D721Med (cell line): ENCODE data around the gene GDPD2.

Experiments used
- DNase-seq: peaks from one replicate; pipeline ENCODE4 v3.0.0; 2011; ENCODE audit warnings: low spot score; ENCODE audit not compliant: insufficient read length
- FAIRE-seq: peaks from 2 replicates; lab custom pipeline; 2011; peaks lifted over from hg19 to GRCh38; lab: Jason Lieb, UNC
- CTCF ChIP-seq: IDR thresholded peaks from 2 replicates; pipeline ENCODE4 v1.5.1; 2012; ENCODE audit warnings: mild to moderate bottlenecking, control low read depth; ENCODE audit not compliant: insufficient read depth; ENCODE audit errors: missing control alignments

The GDPD2 gene

DNA sequence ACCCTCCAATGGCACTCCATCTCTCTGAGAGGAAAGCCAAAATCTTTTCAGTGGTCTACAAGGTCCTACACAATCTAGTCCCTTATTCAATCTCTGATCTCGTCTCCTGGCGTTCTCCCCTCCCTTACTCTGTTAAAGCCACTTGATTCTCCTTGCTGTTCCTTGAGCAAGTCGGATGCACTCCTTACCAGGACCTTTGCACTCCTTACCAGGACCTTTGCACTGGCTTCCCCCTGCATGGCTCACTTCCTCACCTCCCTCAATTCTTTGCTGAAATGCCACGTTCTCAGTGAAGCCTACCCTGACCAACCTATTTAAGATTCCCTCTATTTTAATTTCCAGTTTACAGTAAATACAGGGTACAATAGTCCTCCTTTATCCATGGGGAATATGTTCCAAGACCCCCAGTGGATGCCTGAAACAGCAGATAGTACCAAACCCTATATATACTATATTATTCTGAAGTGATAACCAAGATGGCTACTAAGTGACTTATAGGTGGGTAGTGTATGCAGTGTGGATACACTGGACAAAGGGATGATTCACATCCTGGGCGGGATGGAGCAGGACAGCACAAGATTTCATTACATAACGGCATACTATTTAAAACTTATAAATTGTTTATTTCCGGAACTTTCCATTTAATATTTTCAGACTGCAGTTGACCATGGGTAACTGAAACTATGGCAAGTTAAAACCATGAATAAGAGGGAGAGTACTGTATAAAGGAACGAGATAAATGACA, 15.0 kb downstream of the GDPD2 start:
- FAIRE-seq = no peak
- no peak for DNase-seq
- TF ChIP-seq CTCF = no peak

DNA sequence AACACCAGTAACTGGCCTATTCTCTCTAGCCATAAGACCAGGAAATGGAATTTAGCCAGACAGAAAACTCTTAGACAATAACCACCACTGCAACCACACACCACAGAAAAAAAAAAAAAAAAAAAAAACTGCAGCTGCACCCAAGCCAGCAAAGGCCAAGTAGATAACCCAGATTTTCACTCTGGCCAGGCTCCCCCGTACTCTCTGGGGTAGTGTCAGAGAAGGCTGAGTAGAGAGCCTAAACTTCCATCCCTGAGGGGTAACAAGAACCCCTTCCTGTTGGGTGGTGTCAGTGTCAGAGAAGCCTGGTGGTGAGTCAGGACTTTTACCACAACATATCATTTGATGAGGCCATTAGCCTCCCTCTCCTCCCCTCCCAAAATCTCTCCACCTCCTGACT, 15.9 kb downstream of the GDPD2 start:
- FAIRE-seq (no peak), DNase-seq (no peak)
- no peak for TF ChIP-seq CTCF

DNA sequence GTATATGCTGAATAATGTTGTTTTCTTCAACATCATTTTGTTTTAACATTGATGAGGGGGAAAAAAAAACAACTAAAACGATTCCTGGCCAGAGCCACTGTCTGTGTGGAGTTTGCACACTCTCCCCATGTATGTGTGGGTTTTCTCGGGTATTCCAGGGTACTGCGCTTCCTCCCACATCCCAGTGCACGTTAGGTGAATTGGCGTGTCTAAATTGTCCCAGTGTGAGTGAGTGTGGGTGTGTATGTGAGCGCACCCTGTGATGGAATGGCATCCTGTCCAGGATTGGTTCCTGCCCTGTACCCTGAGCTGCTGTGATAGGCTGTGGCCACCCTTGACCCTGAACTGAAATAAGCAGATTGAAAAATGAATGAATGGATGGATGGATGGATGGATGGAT, 19.1 kb downstream of the GDPD2 start:
- FAIRE-seq = no peak
- no peak for DNase-seq
- no peak for TF ChIP-seq CTCF

GRCh38 chrX:70444326-70444945, 21.3 kb downstream of the GDPD2 start, which contains the start of gene DLG3:
TSS of gene DLG3 (plus strand) at chrX:70444835. CDS start at chrX:70445202, 367 bp downstream.
- TF ChIP-seq CTCF = no peak
- DNase-seq = peak; percentile 68

DNA sequence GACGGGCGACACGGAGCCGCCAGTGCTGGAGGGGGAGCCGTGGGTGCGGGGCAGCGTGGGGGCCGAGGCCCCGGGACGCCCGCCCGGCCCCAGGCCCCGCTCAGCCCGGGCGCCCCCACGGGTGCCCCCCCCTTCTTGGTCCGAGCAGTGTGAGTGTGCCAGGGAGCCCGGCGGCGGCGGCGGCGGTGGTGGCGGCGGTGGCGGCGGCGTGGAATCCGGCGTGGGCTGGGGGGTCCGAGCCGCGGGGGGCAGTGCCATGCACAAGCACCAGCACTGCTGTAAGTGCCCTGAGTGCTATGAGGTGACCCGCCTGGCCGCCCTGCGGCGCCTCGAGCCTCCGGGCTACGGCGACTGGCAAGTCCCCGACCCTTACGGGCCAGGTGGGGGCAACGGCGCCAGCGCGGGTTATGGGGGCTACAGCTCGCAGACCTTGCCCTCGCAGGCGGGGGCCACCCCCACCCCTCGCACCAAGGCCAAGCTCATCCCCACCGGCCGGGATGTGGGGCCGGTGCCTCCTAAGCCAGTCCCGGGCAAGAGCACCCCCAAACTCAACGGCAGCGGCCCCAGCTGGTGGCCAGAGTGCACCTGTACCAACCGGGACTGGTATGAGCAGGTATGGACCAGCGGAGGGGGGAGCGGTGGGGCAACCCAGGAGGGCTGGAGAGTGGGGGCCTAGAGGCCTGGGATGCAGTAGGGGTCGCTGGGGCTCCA, 22.0 kb downstream of the GDPD2 start:
- no peak for FAIRE-seq
- no peak for TF ChIP-seq CTCF
- no peak for DNase-seq

More at GRCh38 chrX:70444326-70444945, 21.3 kb downstream of the GDPD2 start, which contains the start of gene DLG3:
- FAIRE-seq = no peak

DNA sequence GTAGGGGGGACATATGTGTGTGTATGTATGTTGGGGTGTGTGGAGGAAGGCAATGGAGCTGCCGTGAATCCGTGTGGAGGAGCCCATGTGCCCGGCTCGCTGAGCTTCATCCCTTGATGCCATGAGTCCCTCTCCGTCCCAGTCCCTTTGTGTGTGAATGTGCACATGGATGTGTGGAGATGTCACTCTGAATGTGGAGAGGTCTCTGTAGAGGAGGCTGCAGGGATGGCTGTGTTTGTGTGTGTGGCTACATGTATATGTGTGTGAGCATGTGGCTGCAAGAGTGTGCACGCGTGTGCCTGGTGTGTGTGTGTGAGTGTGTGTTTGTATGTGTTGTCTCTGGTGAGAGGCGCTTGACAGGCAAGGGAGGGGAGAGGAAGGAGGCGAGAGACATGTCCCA, 22.8 kb downstream of the GDPD2 start:
- no peak for TF ChIP-seq CTCF
- no peak for FAIRE-seq
- no peak for DNase-seq
